SIG-M5 treated with dmso at 0.1 percent for 504 hours (cell line): Measurements from ENCODE around the gene FSIP1.

Experiments
- DNase-seq: peaks from one replicate; lab custom pipeline; 2025; ENCODE audit not compliant: unreplicated experiment; lab: John Stamatoyannopoulos, UW

The FSIP1 gene

DNA sequence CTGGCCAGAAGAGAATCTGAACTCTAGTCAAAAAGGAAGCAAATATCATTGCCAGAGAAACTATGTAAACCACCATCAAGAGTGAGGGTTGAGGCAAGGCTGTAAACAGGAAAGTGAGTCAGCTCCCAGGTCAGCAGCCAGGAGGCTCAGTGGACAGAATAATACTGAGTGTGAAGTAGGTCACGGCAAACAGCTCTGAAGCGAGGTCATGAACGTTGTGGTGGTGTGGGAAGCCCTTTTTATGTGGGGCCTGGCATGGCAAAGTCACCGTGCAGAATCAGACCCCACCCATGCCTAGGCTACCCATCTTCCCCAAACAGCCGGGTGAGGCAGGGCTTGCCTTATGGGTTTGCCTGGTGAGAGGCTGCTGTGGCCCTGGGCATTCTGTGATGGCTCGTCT lies 157.8 kb downstream of the FSIP1 start:
- DNase-seq, result no peak

- DNase-seq, result no peak
These were observed 159.1 kb downstream of the FSIP1 start for GRCh38 chr15:39623529-39623931.

- DNase-seq, result no peak
These were observed 159.8 kb downstream of the FSIP1 start for GRCh38 chr15:39622660-39623516.

DNA sequence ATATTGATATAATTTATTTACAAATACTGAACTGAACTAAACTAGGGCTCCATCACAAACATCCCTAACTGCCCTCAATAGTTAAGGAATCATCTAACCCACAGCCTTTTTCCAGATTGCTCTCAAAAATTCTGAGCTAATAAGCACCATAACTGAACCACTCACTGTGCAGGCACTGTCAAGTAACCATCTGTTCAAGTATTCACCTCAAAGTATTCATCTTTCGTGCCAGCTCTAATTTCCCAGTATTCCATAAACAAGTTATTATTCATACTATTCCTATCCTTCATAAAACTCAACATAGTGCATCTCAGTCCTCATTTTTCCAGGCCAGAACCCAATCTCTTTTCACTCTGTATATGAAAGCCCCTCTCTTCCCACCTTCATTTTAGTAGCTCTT lies 160.7 kb downstream of the FSIP1 start:
- DNase-seq, result no peak

GRCh38 chr15:39621210-39621609 lies 161.4 kb downstream of the FSIP1 start:
- no peak for DNase-seq

DNA sequence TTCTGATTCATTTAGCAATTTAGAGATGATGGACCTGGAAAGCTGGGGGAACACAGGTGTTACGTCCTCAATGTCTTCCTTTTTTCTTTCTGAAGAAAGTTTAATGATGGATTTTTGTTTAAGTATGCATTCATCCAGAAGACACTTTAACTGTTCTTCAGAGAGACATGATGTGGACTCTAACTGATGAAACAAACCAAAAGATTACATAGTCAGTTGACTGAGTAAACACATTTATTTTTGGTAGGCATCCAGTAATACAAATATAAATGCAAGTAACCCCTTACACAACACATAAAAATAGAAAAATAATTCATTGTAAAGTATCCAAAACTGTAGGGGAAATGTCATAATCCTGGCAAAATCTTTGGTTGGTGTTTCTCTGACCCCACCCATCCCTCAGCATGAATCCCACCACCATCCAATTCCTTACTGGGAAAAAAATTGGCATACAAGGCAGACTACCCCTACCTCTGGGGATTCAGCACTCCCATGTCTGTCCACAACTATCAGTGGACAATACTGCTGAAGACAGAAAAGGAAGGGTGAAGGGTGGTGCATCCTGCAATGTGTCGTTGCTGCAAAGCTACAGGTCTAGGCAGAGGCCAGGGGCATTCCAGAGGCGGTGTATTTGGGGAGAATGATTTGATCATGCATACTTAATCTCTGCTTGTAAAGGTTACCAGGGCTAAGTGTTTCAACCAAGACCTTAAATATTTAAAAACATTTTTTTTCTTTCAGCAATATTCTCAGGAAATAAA lies 164.4 kb downstream of the FSIP1 start:
- no peak for DNase-seq

GRCh38 chr15:39616731-39617455 lies 165.7 kb downstream of the FSIP1 start:
- no peak for DNase-seq

DNA sequence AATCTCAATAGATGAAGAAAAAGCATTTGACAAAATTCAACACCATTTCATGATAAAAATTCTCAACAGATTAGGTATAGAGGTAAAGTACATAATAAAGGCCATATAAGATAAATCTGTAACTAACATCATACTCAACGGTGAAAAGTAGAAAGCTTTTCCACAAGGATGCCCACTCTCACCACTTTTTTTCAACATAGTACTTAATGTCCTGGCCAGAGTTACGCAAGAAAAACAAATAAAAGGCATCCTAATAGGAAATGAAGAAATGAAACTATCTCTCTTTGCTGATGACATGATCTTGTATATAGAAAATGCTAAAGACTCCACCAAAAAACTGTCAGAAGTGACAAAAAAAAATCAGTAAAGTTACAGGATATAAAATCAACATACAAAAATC lies 168.8 kb downstream of the FSIP1 start:
- DNase-seq, result no peak

DNA sequence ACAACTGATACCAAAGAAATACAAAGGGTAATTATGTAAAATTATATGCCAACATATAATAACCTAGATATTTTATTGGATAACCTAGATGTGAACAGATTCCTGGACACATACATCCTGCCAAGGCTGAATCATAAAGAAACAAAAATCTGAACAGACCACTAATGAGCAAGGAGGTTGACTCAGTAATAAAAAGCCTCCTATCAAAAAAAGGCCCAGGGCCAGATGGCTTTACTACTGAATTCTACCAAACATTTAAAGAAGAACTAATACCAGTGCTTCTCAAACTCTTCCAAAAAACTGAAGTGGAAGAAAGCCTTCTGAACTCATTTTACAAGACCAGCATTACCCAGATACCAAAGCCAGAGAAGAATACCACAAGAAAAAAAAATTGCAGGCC lies 169.4 kb downstream of the FSIP1 start:
- no peak for DNase-seq

DNA sequence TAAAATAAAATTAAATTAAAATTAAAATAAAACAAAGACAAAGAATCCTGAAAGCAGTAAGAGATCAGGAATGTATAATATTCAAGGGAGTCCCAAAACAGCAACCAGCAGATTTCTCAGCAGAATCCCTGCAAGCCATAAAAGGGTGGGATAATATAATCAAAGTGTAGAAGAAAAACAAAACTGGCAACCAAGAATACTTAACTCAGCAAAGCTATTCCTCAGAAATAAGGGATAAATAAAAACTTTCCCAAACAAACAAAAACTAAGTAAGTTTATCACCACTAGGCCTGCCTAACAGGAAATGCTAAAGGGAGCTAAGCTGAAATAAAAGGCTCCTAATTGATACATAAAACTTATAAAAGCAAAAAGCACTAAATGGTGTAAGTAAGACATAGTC lies 172.0 kb downstream of the FSIP1 start:
- no peak for DNase-seq

- no peak for DNase-seq
These were observed 173.3 kb downstream of the FSIP1 start for GRCh38 chr15:39609166-39609916.

- no peak for DNase-seq
These were observed 174.2 kb downstream of the FSIP1 start for GRCh38 chr15:39608185-39609139.

- DNase-seq, result no peak
These were observed 177.5 kb downstream of the FSIP1 start for GRCh38 chr15:39605146-39605545.

DNA sequence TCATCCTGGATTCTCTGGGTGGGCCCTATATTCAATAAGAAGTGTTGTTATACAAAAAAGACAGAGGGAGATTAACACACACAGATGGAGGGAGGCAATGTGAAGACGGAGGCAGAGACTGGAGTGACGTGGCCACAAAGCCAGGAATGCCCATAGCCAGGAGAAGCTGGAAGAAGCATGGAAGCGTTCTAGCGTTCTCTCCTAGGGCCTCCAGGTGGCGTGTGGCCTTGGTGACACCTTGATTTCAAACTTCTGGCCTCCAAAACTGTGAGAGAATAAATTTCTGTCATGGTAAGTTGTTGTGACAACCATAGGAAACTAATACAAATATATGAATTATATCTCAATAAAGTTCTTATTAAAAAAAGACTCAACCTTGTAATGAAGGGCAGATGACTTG lies 180.5 kb downstream of the FSIP1 start:
- DNase-seq, result no peak

GRCh38 chr15:39599871-39600270 lies 182.8 kb downstream of the FSIP1 start:
- DNase-seq, result no peak

DNA sequence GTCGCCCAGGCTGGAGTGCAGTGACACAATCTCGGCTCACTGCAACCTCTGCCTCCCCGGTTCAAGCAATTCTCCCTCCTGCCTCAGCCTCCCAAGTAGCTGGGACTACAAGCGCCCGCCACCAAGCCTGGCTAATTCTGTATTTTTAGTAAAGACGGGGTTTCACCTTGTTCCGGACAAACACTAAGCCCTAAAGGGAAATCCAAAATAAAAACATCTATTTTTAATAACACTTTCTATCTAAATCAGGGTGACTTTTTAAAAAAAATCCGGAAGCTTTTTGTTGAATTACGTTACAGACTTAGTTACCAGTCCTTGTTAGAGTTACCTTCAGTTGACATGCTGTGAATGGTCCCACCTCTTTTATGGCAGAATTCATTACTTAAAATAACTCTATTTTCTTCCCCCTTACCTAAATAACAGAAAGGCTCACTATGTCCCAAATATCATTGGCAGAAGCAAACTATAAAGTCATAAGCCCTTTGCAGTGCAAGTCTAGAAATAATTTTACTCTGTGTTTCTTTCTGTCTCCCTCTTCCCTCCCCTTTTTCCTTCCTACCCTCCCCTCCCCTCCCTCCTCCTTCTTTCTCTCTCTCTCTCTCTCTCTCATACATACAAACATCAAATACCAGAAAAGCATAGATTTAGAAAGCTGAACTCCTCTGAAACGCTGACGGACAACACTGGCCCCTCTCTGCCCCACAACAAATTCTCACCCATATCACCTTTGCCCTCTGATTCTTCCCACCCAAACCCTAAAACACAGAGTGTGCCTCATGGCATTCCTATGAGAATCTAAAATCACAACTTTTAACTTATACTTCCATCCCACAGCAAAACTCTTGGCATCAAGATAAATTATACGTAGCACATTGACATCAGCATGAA lies 183.4 kb downstream of the FSIP1 start:
- DNase-seq, result no peak

DNA sequence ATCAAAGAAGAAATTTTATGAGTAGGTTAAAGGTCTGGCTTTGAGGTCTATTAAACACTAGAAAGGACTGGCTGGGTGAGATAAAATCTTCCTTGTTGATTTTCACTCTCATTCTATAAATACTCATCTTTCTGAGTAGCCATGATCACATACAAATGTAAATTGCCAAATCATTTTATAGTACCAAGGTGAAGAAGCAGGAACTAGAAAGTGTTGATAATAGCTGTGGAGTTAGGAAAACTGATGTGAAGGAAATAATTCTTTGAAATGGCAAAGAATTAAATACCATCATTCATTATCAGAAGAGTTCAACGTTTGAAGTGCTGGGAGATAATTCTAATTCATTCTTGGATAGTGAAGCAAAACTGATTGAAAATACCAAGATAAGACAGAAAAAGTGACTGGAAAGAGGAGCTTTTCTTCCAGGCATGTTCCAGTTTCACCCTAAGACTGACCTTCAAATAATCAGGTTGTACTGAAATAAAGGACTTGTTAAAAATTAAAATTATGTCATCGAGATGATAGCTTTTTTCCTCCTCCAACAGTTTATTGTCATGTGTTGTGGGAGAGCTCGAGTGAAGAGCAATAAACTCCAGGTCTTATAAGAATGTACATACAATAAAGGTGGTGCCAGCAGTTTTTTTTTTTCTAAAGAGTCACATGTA lies 184.3 kb downstream of the FSIP1 start:
- DNase-seq, result no peak

DNA sequence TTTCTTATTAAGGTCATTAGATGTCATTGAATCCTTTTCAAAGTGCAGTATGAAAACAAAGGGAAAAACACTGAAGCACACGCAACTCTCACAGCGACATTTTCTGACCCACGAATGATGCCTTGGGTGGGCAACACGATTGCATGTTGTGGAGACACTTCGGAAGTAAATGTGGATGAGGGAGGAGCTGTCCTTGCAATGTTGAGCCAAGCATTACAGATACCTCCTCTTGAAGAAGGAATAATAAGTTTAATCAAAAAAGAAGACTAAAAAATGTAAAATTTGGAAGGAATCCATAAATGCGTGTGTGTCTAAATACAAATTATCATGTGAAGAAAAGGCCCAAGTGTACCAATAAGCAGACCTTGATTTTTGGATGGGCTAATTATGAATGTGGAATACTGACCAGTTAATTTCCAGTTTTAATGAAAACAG lies 184.9 kb downstream of the FSIP1 start:
- DNase-seq, result no peak
